H1 (cell line): Measurements from ENCODE around the gene GRID1.

ENCODE experiments used
- CTBP2 ChIP-seq: IDR thresholded peaks from 2 replicates; pipeline ENCODE4 v1.7.0; 2011; ENCODE audit warnings: borderline replicate concordance, mild to moderate bottlenecking, moderate library complexity, mixed read lengths, low read length; ENCODE audit not compliant: insufficient read depth, insufficient read length
- EP300 ChIP-seq, 2 experiments: IDR thresholded peaks; 1 replicate in 1 of 2; 2 replicates in 1 of 2; pipeline ENCODE4 v1.6.1; 2011 to 2012; ENCODE audit warnings: low read depth in 2 of 2, low read length in 2 of 2, mild to moderate bottlenecking in 2 of 2, borderline replicate concordance in 1 of 2, inconsistent platforms in 1 of 2, moderate library complexity in 1 of 2
- POLR2A ChIP-seq, 2 experiments: IDR thresholded peaks; 1 replicate in 1 of 2; 2 replicates in 1 of 2; pipeline ENCODE4 v1.6.1; 2011; ENCODE audit warnings: low read depth in 2 of 2, low read length in 2 of 2, mild to moderate bottlenecking in 2 of 2; ENCODE audit errors: control extremely low read depth in 1 of 2
- SIN3A ChIP-seq, 2 experiments: IDR thresholded peaks in 1 of 2; conservative IDR thresholded peaks in 1 of 2; 2 replicates each; pipeline ENCODE4 v1.6.1; 2011 to 2012; ENCODE audit warnings: low read length in 2 of 2, improper control_type of control experiment in 1 of 2, low read depth in 1 of 2, mild to moderate bottlenecking in 1 of 2
- SIRT6 ChIP-seq: IDR thresholded peaks from one replicate; pipeline ENCODE4 v1.7.1; 2012; ENCODE audit warnings: low read length, inconsistent platforms
- SP1 ChIP-seq: IDR thresholded peaks from 2 replicates; pipeline ENCODE4 v1.6.1; 2011; ENCODE audit warnings: low read depth, low read length
- TF ChIP-seq, protein P1 (sequence below), 3 experiments: IDR thresholded peaks; 1 replicate in 2 of 3; 2 replicates in 1 of 3; pipeline versions ENCODE4 v1.5.1 to v1.6.1; 2011; ENCODE audit warnings: low read length in 3 of 3, mild to moderate bottlenecking in 3 of 3, inconsistent platforms in 2 of 3, low read depth in 1 of 3, moderate library complexity in 1 of 3; ENCODE audit not compliant: insufficient read depth in 1 of 3; ENCODE audit errors: control extremely low read depth in 1 of 3
- TF ChIP-seq, protein P2 (sequence below): IDR thresholded peaks from 2 replicates; pipeline ENCODE4 v1.6.1; 2012; ENCODE audit warnings: inconsistent platforms

DNA sequence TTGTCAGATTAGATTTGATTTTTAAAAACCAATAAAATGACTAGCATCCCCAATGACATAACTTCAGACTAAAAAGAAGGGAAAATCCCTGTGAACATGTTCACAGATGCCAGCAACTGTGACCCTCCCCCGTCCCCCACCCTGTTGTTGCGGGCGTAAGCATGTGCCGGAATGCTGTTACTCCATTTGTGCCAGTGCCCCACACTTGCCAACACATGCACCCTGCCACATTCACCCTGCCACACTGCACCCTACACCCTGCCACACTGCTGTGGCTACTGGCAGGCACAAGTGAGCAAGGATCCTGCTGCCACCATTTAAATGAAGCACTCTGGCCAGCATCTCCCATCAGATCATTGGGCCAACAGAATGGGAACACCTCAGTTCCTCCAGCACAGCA lies 540.2 kb downstream of the GRID1 start:
- TF ChIP-seq SIRT6 (no peak), SIN3A (conservative IDR thresholded peaks at IDR 0.05 in 1 of 2, IDR thresholded peaks at IDR 0.05 in 1 of 2; ENCODE audit: low read depth in 1 of 2, low read length in 2 of 2) (no peak), SP1 (no peak), CTBP2 (no peak), POLR2A (IDR thresholded peaks at IDR 0.05; ENCODE audit: control extremely low read depth in 1 of 2, low read depth in 2 of 2, low read length in 2 of 2) (no peak), EP300 (IDR thresholded peaks at IDR 0.05; ENCODE audit: borderline replicate concordance in 1 of 2, low read depth in 2 of 2, low read length in 2 of 2) (no peak)
- TF ChIP-seq, protein P1, sequence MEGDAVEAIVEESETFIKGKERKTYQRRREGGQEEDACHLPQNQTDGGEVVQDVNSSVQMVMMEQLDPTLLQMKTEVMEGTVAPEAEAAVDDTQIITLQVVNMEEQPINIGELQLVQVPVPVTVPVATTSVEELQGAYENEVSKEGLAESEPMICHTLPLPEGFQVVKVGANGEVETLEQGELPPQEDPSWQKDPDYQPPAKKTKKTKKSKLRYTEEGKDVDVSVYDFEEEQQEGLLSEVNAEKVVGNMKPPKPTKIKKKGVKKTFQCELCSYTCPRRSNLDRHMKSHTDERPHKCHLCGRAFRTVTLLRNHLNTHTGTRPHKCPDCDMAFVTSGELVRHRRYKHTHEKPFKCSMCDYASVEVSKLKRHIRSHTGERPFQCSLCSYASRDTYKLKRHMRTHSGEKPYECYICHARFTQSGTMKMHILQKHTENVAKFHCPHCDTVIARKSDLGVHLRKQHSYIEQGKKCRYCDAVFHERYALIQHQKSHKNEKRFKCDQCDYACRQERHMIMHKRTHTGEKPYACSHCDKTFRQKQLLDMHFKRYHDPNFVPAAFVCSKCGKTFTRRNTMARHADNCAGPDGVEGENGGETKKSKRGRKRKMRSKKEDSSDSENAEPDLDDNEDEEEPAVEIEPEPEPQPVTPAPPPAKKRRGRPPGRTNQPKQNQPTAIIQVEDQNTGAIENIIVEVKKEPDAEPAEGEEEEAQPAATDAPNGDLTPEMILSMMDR (IDR thresholded peaks at IDR 0.05; ENCODE audit: control extremely low read depth in 1 of 3, insufficient read depth in 1 of 3, low read depth in 1 of 3, low read length in 3 of 3): no peak
- TF ChIP-seq, protein P2, sequence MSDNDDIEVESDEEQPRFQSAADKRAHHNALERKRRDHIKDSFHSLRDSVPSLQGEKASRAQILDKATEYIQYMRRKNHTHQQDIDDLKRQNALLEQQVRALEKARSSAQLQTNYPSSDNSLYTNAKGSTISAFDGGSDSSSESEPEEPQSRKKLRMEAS: no peak
